Psoas muscle (tissue), 8 donors: ENCODE data around the gene KRT39. TPM values are rescaled to one million over a fixed set of nuclear protein-coding genes. Genes with fewer than 3 reads are reported as not detected.

Source experiments
- ATAC-seq, 4 donors: fragments of 200-7000 bp; cut with Tn5 transposase; one replicate each; pipeline ENCODE4 v1.9.1; 2020; ENCODE audit warnings: moderate library complexity in 3 of 4, mild to moderate bottlenecking in 2 of 4
- DNase-seq, 2 donors: peaks; one replicate each; pipeline ENCODE4 v3.0.0-alpha.2; 2020
- H3K27ac ChIP-seq: fragments of 200-600 bp; one replicate; pipeline ENCODE4 v1.8.0; 2022
- H3K27me3 ChIP-seq, 3 donors: fragments of 200-600 bp in 1 of 3; one replicate each; pipeline versions ENCODE4 v1.6.1 to v1.8.0; 2013 to 2022; ENCODE audit warnings: low read length in 2 of 3, mild to moderate bottlenecking in 2 of 3, moderate library complexity in 1 of 3; ENCODE audit not compliant: insufficient read depth in 3 of 3
- H3K36me3 ChIP-seq, 2 donors: fragments of 200-600 bp in 1 of 2; one replicate each; pipeline versions ENCODE4 v1.6.1 to v1.8.0; 2013 to 2022; ENCODE audit warnings: low read depth in 1 of 2, mild to moderate bottlenecking in 1 of 2, moderate library complexity in 1 of 2; ENCODE audit not compliant: insufficient read depth in 1 of 2
- H3K4me1 ChIP-seq: fragments of 200-600 bp; one replicate; pipeline ENCODE4 v1.8.0; 2022
- H3K4me3 ChIP-seq: fragments of 200-600 bp; one replicate; pipeline ENCODE4 v1.8.0; 2022; ENCODE audit warnings: mild to moderate bottlenecking
- H3K9me3 ChIP-seq: fragments of 200-600 bp; one replicate; pipeline ENCODE4 v1.8.0; 2022
- WGBS, 3 donors: extraction: QIAGEN DNeasy Blood & Tissue Kit; methylation state at CpG; one replicate each; pipeline versions ENCODE4 v1.1.6 to v1.1.7; 2013; 5-methylcytosine and 5-hydroxymethylcytosine counted together
- intact Hi-C, 2 donors: fragments of 100-400 bp; cut with DNase I; formaldehyde crosslinking; loops; one replicate each; pipeline versions ENCODE4 v1.11.0 to v1.14.2; 2022
- polyA plus RNA-seq, 3 donors: library from polyadenylated mRNA; stranded (reverse); fragments of 200-250 nt; gene quantifications; one replicate each; pipeline ENCODE4 v1.2.3, GENCODE V29; 2013
- total RNA-seq, 4 donors: library from RNA; stranded (reverse); fragmentation: NEBNext Ultra II Directional in 2 of 4; extraction: Animal tissue kit (Norgen Biotek cat#: 25700) in 2 of 4; gene quantifications; one replicate each; pipeline versions ENCODE4 v1.2.1 to v1.2.4, GENCODE V29; 2021 to 2023
- TF ChIP-seq, protein P1 (sequence below): fragments of 200-600 bp; IDR thresholded peaks from one replicate; pipeline ENCODE4 v1.8.0; 2022; ENCODE audit warnings: antibody characterized with exemption
- donor health status: healthy with polysubstance abuse.
- donor health status: DM: no; HTN: no; CAD: no; lungs with moderate emphysema.
- donor health status: Bipolar disorder and iron deficiency.
- donor health status: healthy.
- donor health status: DM: yes; HTN: yes; CAD: no.
- donor health status: DM: no; HTN: no; CAD: no.
- donor health status: DM: no; HTN: no; CAD: no.
- donor health status: DM: yes; HTN: yes; CAD: no.

KRT39 gene
- total and polyA plus RNA-seq, 7 donors = not detected

DNA sequence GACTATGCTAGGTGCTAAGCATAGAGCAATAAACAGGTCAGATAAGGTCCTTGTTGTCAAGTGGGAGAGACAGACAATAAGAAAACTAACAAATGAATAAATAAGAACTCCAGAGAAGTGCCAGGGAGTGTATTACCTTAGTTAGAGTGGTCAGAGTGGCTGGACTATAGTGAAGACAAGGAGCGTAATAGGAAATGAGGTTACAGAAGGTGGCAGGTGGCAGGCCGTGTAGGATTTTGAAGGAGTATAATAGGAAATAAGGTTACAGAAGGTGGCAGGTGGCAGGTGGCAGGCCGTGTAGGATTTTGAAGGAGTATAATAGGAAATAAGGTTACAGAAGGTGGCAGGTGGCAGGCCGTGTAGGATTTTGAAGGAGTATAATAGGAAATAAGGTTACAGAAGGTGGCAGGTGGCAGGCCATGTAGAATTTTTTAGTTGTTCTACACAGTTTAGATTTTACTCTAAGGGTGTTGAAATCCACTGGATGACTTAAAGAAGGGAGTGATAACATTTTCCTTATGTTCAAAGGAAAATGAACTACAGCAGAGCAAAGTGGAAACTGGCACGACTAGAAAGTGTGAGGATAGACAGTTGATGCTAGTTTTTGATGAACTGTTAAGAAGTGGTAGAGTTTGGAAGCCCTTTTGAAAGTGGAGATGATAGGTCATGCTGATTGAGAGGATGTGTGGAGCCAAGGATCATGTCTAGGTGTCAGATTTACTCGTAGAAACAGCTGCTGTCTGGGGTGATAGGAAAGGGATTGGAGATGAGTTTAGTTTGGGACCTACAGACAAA is 45.8 kb upstream of the KRT39 start:
- H3K27me3 ChIP-seq = peaks cover 0 to 4% (median 0%) of the 10 kb centered on the region in 3 donors
- ATAC-seq (no peak), DNase-seq (no peak)
- no peaks in the 10 kb centered on the region for H3K36me3 ChIP-seq
- intact Hi-C loops = no loop called here
- WGBS, 3 donors = 43 to 54% (median 44%) methylated on average over 6 of the region's 6 CpGs
- no peak overlapping the region for H3K27ac ChIP-seq
- H3K9me3 ChIP-seq = no peaks in the 10 kb centered on the region
- TF ChIP-seq, protein P1, sequence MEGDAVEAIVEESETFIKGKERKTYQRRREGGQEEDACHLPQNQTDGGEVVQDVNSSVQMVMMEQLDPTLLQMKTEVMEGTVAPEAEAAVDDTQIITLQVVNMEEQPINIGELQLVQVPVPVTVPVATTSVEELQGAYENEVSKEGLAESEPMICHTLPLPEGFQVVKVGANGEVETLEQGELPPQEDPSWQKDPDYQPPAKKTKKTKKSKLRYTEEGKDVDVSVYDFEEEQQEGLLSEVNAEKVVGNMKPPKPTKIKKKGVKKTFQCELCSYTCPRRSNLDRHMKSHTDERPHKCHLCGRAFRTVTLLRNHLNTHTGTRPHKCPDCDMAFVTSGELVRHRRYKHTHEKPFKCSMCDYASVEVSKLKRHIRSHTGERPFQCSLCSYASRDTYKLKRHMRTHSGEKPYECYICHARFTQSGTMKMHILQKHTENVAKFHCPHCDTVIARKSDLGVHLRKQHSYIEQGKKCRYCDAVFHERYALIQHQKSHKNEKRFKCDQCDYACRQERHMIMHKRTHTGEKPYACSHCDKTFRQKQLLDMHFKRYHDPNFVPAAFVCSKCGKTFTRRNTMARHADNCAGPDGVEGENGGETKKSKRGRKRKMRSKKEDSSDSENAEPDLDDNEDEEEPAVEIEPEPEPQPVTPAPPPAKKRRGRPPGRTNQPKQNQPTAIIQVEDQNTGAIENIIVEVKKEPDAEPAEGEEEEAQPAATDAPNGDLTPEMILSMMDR = no peak
- H3K4me3 ChIP-seq = no peak overlapping the region
- H3K4me1 ChIP-seq = no peaks in the 10 kb centered on the region

DNA sequence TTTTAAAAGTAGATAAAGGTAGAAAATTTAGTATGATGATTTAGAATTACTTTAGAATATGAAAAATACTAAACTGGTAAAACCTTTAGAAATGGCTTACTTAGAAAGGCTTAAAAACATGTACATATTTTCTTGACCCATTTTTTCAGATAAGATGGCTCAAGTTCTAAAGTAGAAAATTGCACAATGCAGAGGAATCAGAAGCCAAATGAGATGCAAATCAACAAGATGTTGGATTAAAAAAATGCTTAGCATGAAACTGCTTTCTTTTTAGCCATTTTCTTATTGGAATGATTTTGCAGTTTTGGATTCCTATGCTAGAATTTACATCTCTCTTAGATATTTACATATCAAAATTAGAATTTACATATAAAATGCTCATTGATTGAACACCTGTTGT is 43.7 kb upstream of the KRT39 start:
- no peak for ATAC-seq
- DNase-seq = no peak
- Histone ChIP-seq H3K27ac (no peak overlapping the region), H3K9me3 (no peaks in the 10 kb centered on the region), H3K27me3 (peaks cover 0 to 7% (median 5%) of the 10 kb centered on the region in 3 donors), H3K4me1 (no peaks in the 10 kb centered on the region), H3K4me3 (no peak overlapping the region), H3K36me3 (no peaks in the 10 kb centered on the region)
- intact Hi-C loops = no loop called here
- TF ChIP-seq, protein P1 = no peak

DNA sequence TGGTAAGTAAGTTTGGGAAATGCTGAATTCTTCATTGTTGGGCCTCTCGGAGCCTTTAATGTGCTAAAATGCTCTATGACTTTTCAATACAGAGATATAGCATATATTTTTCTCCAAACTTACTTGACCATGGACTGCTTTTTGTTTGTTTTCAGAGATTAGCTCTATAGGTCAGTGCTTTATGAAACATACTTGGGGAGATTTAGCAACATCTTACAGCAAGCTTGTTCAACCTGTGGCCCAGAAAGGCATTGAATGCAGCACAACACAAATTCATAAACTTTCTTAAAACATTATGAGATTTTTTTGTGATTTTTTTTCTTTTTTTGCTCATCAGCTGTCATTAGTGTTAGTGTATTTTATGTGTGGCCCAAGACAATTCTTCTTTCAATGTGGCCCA is 43.2 kb upstream of the KRT39 start:
- Histone ChIP-seq H3K27ac (no peak overlapping the region), H3K9me3 (no peaks in the 10 kb centered on the region), H3K36me3 (no peaks in the 10 kb centered on the region), H3K27me3 (peaks cover 0 to 7% (median 5%) of the 10 kb centered on the region in 3 donors), H3K4me1 (no peaks in the 10 kb centered on the region), H3K4me3 (no peak overlapping the region)
- no peak for DNase-seq
- 92 to 97% (median 97%) methylated on average over 1 of the region's 1 CpG for WGBS, 3 donors
- intact Hi-C loops = no loop called here
- no peak for ATAC-seq
- TF ChIP-seq, protein P1 = no peak

GRCh38 chr17:41009301-41009760 is 42.6 kb upstream of the KRT39 start:
- no peaks in the 10 kb centered on the region for H3K36me3 ChIP-seq
- no peak for DNase-seq
- H3K4me1 ChIP-seq = no peaks in the 10 kb centered on the region
- H3K27ac ChIP-seq = no peak overlapping the region
- H3K9me3 ChIP-seq = no peaks in the 10 kb centered on the region
- H3K27me3 ChIP-seq = peaks cover 0 to 7% (median 5%) of the 10 kb centered on the region in 3 donors
- ATAC-seq = no peak
- TF ChIP-seq, protein P1 = no peak
- 60 to 72% (median 63%) methylated on average over 4 of the region's 4 CpGs for WGBS, 3 donors
- H3K4me3 ChIP-seq = no peak overlapping the region
- intact Hi-C loops = no loop called here
